ENCODE results near the gene PPP4R4. TPM values are rescaled to one million over a fixed set of nuclear protein-coding genes. Genes with fewer than 3 reads are reported as not detected.

PPP4R4 gene
- total RNA-seq, 1 experiment from 2014 or later: not detected

- H3K79me2 ChIP-seq (ENCODE audit: low read depth): no peaks in the 10 kb centered on the region
- H3K9me2 ChIP-seq (ENCODE audit: insufficient read depth): no peaks in the 10 kb centered on the region
- H3K4me2 ChIP-seq: no peak overlapping the region
- CTCF ChIA-PET: no interaction called here
- POLR2A ChIA-PET (ENCODE audit: unreplicated experiment): no interaction called here
- TF ChIP-seq CTCF (conservative IDR thresholded peaks at IDR 0.05): no peak
- TF ChIP-seq EZH2 (IDR thresholded peaks at IDR 0.05; ENCODE audit: low read depth): no peak
- no peaks in the 10 kb centered on the region for H3K9me3 ChIP-seq (ENCODE audit: insufficient read depth, low read depth)
- BruUV-seq (replicated peaks): no TSS peak
- H3K36me3 ChIP-seq (ENCODE audit: low read depth): no peaks in the 10 kb centered on the region
- no peak overlapping the region for H3K27ac ChIP-seq
- intact Hi-C loops (cut with micrococcal nuclease; ENCODE audit: unreplicated experiment): no loop called here
- H3K4me1 ChIP-seq (replicated peaks; ENCODE audit: insufficient read depth): no peaks in the 10 kb centered on the region
- H4K20me1 ChIP-seq (ENCODE audit: insufficient read depth): no peaks in the 10 kb centered on the region
- no peaks in the 10 kb centered on the region for H3F3A ChIP-seq (ENCODE audit: insufficient read depth, low read depth)
- DNase-seq: no peak
- H3K4me3 ChIP-seq: no peak overlapping the region
- peaks cover 44% of the 10 kb centered on the region for H3K27me3 ChIP-seq (ENCODE audit: insufficient read depth, low read depth)
- no peak overlapping the region for H2AFZ ChIP-seq
Observed at GRCh38 chr14:94164685-94165431, 9.3 kb upstream of the PPP4R4 start.

GRCh38 chr14:94165744-94166143, 8.4 kb upstream of the PPP4R4 start:
- intact Hi-C loops (cut with micrococcal nuclease; ENCODE audit: unreplicated experiment): no loop called here
- H3K79me2 ChIP-seq (ENCODE audit: low read depth): no peaks in the 10 kb centered on the region
- H3K36me3 ChIP-seq (ENCODE audit: low read depth): no peaks in the 10 kb centered on the region
- H2AFZ ChIP-seq: no peak overlapping the region
- POLR2A ChIA-PET (ENCODE audit: unreplicated experiment): no interaction called here
- H3K9me3 ChIP-seq (ENCODE audit: insufficient read depth, low read depth): no peaks in the 10 kb centered on the region
- CTCF ChIA-PET: no interaction called here
- DNase-seq: no peak
- no peak overlapping the region for H3K4me2 ChIP-seq
- no peaks in the 10 kb centered on the region for H4K20me1 ChIP-seq (ENCODE audit: insufficient read depth)
- H3K9me2 ChIP-seq (ENCODE audit: insufficient read depth): no peaks in the 10 kb centered on the region
- no TSS peak for BruUV-seq (replicated peaks)
- H3K27me3 ChIP-seq (ENCODE audit: insufficient read depth, low read depth): peaks cover 44% of the 10 kb centered on the region
- H3K4me3 ChIP-seq: no peak overlapping the region
- no peaks in the 10 kb centered on the region for H3F3A ChIP-seq (ENCODE audit: insufficient read depth, low read depth)
- H3K4me1 ChIP-seq (replicated peaks; ENCODE audit: insufficient read depth): no peaks in the 10 kb centered on the region
- no peak for TF ChIP-seq CTCF (conservative IDR thresholded peaks at IDR 0.05)
- TF ChIP-seq EZH2 (IDR thresholded peaks at IDR 0.05; ENCODE audit: low read depth): no peak
- H3K27ac ChIP-seq: no peak overlapping the region

- Histone ChIP-seq H3F3A (ENCODE audit: insufficient read depth, low read depth) (no peaks in the 10 kb centered on the region), H4K20me1 (ENCODE audit: insufficient read depth) (no peaks in the 10 kb centered on the region), H3K9me3 (ENCODE audit: insufficient read depth, low read depth) (no peaks in the 10 kb centered on the region), H3K27me3 (ENCODE audit: insufficient read depth, low read depth) (peaks cover 19% of the 10 kb centered on the region), H3K79me2 (ENCODE audit: low read depth) (no peaks in the 10 kb centered on the region), H3K4me2 (no peak overlapping the region), H3K4me1 (replicated peaks; ENCODE audit: insufficient read depth) (no peaks in the 10 kb centered on the region), H3K4me3 (no peak overlapping the region), H3K9me2 (ENCODE audit: insufficient read depth) (no peaks in the 10 kb centered on the region; the same call in 1 of the 2 replicates), H3K27ac (no peak overlapping the region), H3K36me3 (ENCODE audit: low read depth) (no peaks in the 10 kb centered on the region), H2AFZ (no peak overlapping the region)
- BruUV-seq (replicated peaks): no TSS peak
- intact Hi-C loops (cut with micrococcal nuclease; ENCODE audit: unreplicated experiment): no loop called here
- ChIA-PET POLR2A (ENCODE audit: unreplicated experiment) (no interaction called here), CTCF (no interaction called here)
- DNase-seq: no peak
- no peak for TF ChIP-seq EZH2 (IDR thresholded peaks at IDR 0.05; ENCODE audit: low read depth)
- TF ChIP-seq CTCF (conservative IDR thresholded peaks at IDR 0.05): no peak
Observed at GRCh38 chr14:94170136-94170535, 4.0 kb upstream of the PPP4R4 start.

Data from PC-9 (cell line).